IPS-18a (cell line): ENCODE results near the gene SFSWAP.
"Not testable (repeated sequence)": the region's sequence is repeated elsewhere in the genome, so short reads cannot be mapped to it uniquely, and the experiment has no call there.

Experiments
- H3K27ac ChIP-seq: one replicate; pipeline ENCODE4 v1.5.1; 2013; ENCODE audit warnings: low read length
- H3K27me3 ChIP-seq: one replicate; pipeline ENCODE4 v1.6.1; 2013; ENCODE audit warnings: mild to moderate bottlenecking, low read length; ENCODE audit not compliant: control insufficient read depth, insufficient read depth
- H3K36me3 ChIP-seq: one replicate; pipeline ENCODE4 v1.6.1; 2013; ENCODE audit warnings: low read depth, low read length; ENCODE audit not compliant: control insufficient read depth
- H3K4me1 ChIP-seq: one replicate; pipeline ENCODE4 v1.6.1; 2013; ENCODE audit warnings: low read depth, low read length; ENCODE audit not compliant: control insufficient read depth
- H3K4me3 ChIP-seq: one replicate; pipeline ENCODE4 v1.5.1; 2013; ENCODE audit warnings: low read length
- H3K9ac ChIP-seq: one replicate; pipeline ENCODE4 v1.6.1; 2013; ENCODE audit warnings: mild to moderate bottlenecking, low read length, moderate library complexity
- H3K9me3 ChIP-seq: one replicate; pipeline ENCODE4 v1.6.1; 2013; ENCODE audit warnings: low read depth, low read length; ENCODE audit not compliant: control insufficient read depth

Gene SFSWAP

GRCh38 chr12:131680392-131681256, 30.3 kb upstream of the SFSWAP start:
- H3K27me3 ChIP-seq, H3K27ac ChIP-seq, H3K4me3 ChIP-seq, H3K36me3 ChIP-seq, H3K9me3 ChIP-seq, H3K4me1 ChIP-seq, H3K9ac ChIP-seq: not testable (repeated sequence)

DNA sequence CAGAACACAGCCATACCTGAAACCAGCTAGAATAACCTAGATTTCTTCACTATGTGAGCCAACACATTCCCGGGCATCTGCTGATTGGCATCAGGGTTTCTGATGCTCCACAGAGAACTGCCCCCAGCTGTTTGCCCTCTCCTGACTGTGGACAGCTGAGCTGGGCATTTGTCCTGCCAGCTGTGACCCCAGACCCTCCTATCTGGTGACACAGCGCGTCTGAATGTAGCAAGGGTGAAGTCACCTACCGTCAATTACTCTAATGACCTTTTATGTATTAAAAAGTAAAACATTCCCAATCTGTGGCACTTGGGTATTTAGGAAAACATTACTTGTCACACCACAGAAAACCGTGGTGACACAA, 29.7 kb upstream of the SFSWAP start:
- H3K9ac ChIP-seq = no peak overlapping the region
- no peaks in the 10 kb centered on the region for H3K9me3 ChIP-seq
- no peak overlapping the region for H3K4me3 ChIP-seq
- H3K27me3 ChIP-seq = no peaks in the 10 kb centered on the region
- H3K4me1 ChIP-seq = no peaks in the 10 kb centered on the region
- no peak overlapping the region for H3K27ac ChIP-seq
- H3K36me3 ChIP-seq = no peaks in the 10 kb centered on the region

DNA sequence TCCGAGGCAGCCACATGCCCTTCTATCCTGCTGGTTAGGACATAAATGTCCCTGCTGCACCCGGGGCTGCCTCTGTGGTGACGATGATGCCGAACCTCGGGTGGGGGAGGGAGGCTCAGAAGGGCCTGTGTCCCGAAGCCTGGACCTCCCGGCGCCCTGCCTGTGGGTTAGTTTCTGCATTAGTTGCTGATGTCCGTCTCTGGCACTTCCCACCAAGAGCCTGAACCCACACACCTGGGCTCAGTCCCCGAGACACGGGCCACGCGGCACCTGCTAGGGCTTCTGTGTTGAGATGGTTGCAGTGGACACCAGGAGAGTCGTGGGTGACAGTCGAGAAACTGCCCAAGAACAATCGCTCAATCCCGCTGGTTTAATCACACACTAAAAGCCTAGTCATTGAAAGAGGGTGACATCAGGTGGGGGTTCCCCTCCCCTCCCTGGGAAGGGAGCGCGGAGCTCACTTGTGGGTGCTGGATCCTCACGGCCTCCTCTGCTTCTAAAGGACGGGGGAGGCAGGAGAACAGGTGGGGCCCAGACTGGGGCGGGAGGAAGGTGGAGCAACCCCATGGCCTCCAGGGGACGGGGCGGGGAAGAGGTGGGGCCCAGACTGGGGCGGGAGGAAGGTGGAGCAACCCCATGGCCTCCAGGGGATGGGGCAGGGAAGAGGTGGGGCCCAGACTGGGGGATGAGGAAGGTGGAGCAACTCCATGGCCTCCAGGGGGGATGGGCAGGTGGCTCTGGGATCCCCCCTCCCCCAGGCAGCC, 29.0 kb upstream of the SFSWAP start:
- H3K36me3 ChIP-seq, H3K9ac ChIP-seq, H3K4me1 ChIP-seq, H3K9me3 ChIP-seq, H3K27ac ChIP-seq, H3K27me3 ChIP-seq: not testable (repeated sequence)
- peak overlapping the region; percentile 3 for H3K4me3 ChIP-seq

DNA sequence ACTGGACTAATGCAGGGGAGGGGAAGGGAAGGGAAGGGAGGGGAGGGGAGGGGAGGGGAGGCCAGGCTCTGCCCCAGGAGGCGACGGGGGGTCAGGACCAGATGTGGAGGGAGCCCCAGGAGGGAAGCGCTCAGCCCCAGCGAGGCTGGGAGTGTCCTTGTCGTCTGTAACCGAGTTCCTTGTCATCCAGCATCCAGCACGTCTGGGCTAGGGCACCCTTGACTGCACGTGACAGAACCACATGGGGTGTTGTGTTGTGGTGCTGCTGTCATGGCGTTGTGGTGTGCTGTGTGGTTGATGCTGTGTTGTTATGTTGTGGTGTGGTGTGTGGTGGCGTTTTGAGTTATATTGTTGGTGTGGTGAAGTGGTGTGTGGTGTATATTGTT, 28.4 kb upstream of the SFSWAP start:
- H3K27me3 ChIP-seq = no peaks in the 10 kb centered on the region
- H3K4me3 ChIP-seq = no peak overlapping the region
- H3K9ac ChIP-seq = no peak overlapping the region

DNA sequence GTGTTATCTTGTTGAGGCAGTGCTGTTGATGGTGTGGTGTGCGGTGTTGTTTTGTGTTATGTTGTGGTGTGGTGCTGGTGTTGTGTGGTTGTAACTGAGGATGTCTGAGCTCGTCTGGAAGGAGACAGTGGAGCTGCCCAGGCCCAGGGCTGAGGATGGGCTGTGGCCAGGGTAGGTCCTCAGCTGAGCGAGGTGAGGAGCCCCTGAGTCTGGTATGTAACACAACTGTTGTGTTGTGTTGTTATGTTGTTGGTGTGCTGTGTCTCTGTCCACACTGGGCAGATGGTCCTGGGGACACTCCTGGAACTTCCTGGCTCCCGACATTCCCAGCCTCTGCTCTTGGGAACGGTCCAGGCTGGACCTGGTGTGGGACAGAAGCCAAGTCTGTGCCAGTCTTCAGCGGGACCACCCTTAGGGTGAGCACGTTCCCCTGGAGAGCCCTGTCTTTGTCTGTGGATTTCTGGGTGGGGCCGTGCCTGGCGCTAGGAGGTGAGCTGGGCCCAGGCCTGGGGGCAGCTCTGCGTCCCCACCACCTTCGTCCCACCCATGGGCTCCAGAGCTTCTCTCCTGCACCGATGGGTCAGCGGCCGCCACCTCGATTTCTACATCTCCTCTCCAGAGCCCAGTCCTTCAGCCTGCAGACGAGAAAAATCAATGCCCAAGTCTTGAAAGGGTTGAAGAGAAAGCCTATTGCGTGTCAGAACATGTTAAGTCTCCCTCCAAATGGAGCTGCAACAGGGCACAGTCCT, 27.4 kb upstream of the SFSWAP start:
- H3K4me1 ChIP-seq = no peaks in the 10 kb centered on the region
- no peak overlapping the region for H3K4me3 ChIP-seq
- H3K27ac ChIP-seq = no peak overlapping the region
- H3K9ac ChIP-seq = no peak overlapping the region
- H3K27me3 ChIP-seq = no peaks in the 10 kb centered on the region
- H3K36me3 ChIP-seq = no peaks in the 10 kb centered on the region
- no peaks in the 10 kb centered on the region for H3K9me3 ChIP-seq

More for the DNA sequence above, 28.4 kb upstream of the SFSWAP start:
- H3K4me1 ChIP-seq = no peaks in the 10 kb centered on the region
- no peaks in the 10 kb centered on the region for H3K9me3 ChIP-seq
- H3K27ac ChIP-seq = no peak overlapping the region
- no peaks in the 10 kb centered on the region for H3K36me3 ChIP-seq

GRCh38 chr12:131684015-131684725, 26.7 kb upstream of the SFSWAP start:
- no peaks in the 10 kb centered on the region for H3K4me1 ChIP-seq
- no peak overlapping the region for H3K4me3 ChIP-seq
- no peak overlapping the region for H3K27ac ChIP-seq
- no peaks in the 10 kb centered on the region for H3K9me3 ChIP-seq
- H3K9ac ChIP-seq = no peak overlapping the region
- no peaks in the 10 kb centered on the region for H3K27me3 ChIP-seq
- no peaks in the 10 kb centered on the region for H3K36me3 ChIP-seq

DNA sequence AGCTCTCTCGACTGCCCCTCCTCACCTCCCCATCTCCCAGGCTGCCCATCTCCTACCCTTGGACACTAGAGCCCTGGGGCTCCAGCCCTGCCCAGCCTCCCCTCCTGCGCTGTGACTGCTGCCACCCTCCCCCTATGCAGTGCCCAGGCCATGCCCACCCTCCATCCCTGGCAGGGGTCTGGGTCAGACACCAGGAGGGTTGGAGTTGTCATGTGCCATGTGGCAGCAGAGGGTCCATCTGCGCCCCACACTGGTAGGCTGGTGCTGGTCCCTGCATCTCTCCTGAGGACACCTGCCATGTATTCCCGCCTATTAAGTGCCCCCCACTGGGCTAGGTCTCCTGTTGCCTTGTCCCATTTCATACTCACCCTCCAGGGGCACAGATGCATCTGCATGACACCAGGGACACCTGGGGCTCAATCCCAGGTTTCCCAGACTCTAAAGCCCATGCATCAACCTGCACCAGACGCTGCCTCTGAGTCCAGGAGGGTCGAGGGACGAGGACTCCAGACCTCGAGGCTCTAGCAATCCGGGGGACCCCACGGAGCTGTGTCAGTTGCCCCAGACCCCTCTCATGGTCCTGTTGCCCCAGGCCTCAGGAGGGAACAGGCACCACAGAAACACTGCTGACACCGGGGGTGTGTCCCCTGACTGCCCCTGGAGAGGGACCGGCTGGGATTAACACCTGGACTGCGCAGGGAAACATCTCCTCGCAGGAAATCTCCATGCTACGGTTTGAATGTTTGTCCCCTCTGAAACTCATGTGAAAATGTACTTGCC, 23.4 kb upstream of the SFSWAP start:
- no peaks in the 10 kb centered on the region for H3K4me1 ChIP-seq
- no peaks in the 10 kb centered on the region for H3K36me3 ChIP-seq
- H3K9ac ChIP-seq = no peak overlapping the region
- no peaks in the 10 kb centered on the region for H3K9me3 ChIP-seq
- no peaks in the 10 kb centered on the region for H3K27me3 ChIP-seq
- H3K4me3 ChIP-seq = no peak overlapping the region
- H3K27ac ChIP-seq = no peak overlapping the region

DNA sequence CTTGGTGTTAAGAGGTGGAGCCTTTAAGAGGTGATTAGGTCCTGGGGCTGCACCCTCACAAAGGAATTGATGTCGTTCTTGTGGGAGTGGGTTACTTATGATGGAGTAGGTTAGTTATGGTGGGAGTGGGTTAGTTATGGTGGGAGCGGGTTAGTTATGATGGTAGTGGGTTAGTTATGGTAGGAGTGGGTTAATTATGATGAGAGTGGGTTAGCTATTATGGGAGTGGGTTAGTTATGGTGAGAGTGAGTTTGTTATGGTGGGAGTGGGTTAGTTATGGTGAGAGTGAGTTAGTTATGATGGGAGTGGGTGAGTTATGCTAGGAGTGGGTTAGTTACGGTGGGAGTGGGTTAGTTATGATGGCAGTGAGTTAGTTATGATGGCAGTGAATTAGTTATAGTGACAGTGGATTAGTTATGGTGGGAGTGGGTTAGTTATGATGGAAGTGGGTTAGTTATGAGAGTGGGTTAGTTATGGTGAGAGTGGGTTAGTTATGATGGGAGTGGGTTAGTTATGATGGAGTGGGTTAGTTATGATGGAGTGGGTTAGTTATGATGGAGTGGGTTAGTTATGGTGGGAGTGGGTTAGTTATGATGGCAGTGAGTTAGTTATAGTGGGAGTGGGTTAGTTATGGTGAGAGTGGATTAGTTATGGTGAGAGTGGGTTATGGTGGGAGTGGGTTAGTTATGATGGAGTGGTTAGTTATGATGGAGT, 22.6 kb upstream of the SFSWAP start:
- no peaks in the 10 kb centered on the region for H3K27me3 ChIP-seq

GRCh38 chr12:131688845-131689154, 22.1 kb upstream of the SFSWAP start:
- no peak overlapping the region for H3K4me3 ChIP-seq
- H3K4me1 ChIP-seq = no peaks in the 10 kb centered on the region
- H3K36me3 ChIP-seq = no peaks in the 10 kb centered on the region
- H3K9ac ChIP-seq = no peak overlapping the region
- no peak overlapping the region for H3K27ac ChIP-seq
- no peaks in the 10 kb centered on the region for H3K9me3 ChIP-seq
- H3K27me3 ChIP-seq = no peaks in the 10 kb centered on the region

More for the DNA sequence above, 22.6 kb upstream of the SFSWAP start:
- Histone ChIP-seq H3K9ac (no peak overlapping the region), H3K36me3 (no peaks in the 10 kb centered on the region), H3K4me3 (no peak overlapping the region), H3K27ac (no peak overlapping the region), H3K9me3 (no peaks in the 10 kb centered on the region), H3K4me1 (no peaks in the 10 kb centered on the region)

- H3K27me3 ChIP-seq = no peaks in the 10 kb centered on the region
- H3K9me3 ChIP-seq = no peaks in the 10 kb centered on the region
- H3K4me3 ChIP-seq = no peak overlapping the region
- no peaks in the 10 kb centered on the region for H3K4me1 ChIP-seq
- H3K27ac ChIP-seq = no peak overlapping the region
- H3K36me3 ChIP-seq = no peaks in the 10 kb centered on the region
- no peak overlapping the region for H3K9ac ChIP-seq
Measured at GRCh38 chr12:131690320-131690719, 20.6 kb upstream of the SFSWAP start.
